ENCODE measurements around the gene CHPF2.

The CHPF2 gene

GRCh38 chr7:151206914-151207313 is 25.4 kb upstream of the CHPF2 start:
- DNase-seq = no peak

- no peak for DNase-seq
Measured at GRCh38 chr7:151207315-151207714, 25.0 kb upstream of the CHPF2 start.

- DNase-seq = no peak
Measured at GRCh38 chr7:151207804-151208203, 24.5 kb upstream of the CHPF2 start.

- DNase-seq = no peak
Measured at GRCh38 chr7:151208253-151208862, 23.9 kb upstream of the CHPF2 start.

- DNase-seq = no peak
Measured at GRCh38 chr7:151209588-151209987, 22.7 kb upstream of the CHPF2 start.

- no peak for DNase-seq
Measured at GRCh38 chr7:151210087-151210854, 22.0 kb upstream of the CHPF2 start, which contains the start of gene H2BK1. TSS of gene H2BK1 (minus strand) at chr7:151210488. CDS start at chr7:151210318, 170 bp downstream.

- DNase-seq = no peak
Measured at GRCh38 chr7:151211155-151211772, 21.0 kb upstream of the CHPF2 start.

- DNase-seq = no peak
Measured at GRCh38 chr7:151212626-151213025, 19.7 kb upstream of the CHPF2 start.

- DNase-seq = no peak
Measured at GRCh38 chr7:151213826-151214225, 18.5 kb upstream of the CHPF2 start.

GRCh38 chr7:151215396-151215795 is 16.9 kb upstream of the CHPF2 start:
- no peak for DNase-seq

GRCh38 chr7:151218170-151218569 is 14.1 kb upstream of the CHPF2 start:
- DNase-seq = no peak

- DNase-seq = no peak
Measured at GRCh38 chr7:151223728-151224127, 8.6 kb upstream of the CHPF2 start.

GRCh38 chr7:151225948-151226510 is 6.3 kb upstream of the CHPF2 start:
- DNase-seq = no peak

- no peak for DNase-seq
Measured at GRCh38 chr7:151226560-151226874, 5.8 kb upstream of the CHPF2 start.

GRCh38 chr7:151226875-151227782 is 5.2 kb upstream of the CHPF2 start, which contains the start of gene ABCF2:
TSS of gene ABCF2 (minus strand) at chr7:151227205. CDS start at chr7:151226458, 747 bp downstream.
- DNase-seq = peak; percentile 95

- no peak for DNase-seq
Measured at GRCh38 chr7:151228024-151228866, 4.0 kb upstream of the CHPF2 start.

GRCh38 chr7:151229249-151229648 is 3.0 kb upstream of the CHPF2 start:
- DNase-seq = no peak

- DNase-seq = no peak
Measured at GRCh38 chr7:151231080-151231479, 1.2 kb upstream of the CHPF2 start.

- peak; percentile 31 to 40 for DNase-seq
Measured at GRCh38 chr7:151232917-151233701, 826 bp downstream of the CHPF2 start.

- no peak for DNase-seq
Measured at GRCh38 chr7:151233804-151234203, 1.5 kb downstream of the CHPF2 start.

All from Kasumi-1 (cell line).